Esophagus squamous epithelium (tissue), 4 donors: Measurements from ENCODE around the gene PVALEF.

Experiments used
- CTCF ChIP-seq, 6 experiments: fragments of 450-650 bp in 4 of 6; fragments of 200-600 bp in 2 of 6; sonication (generic) in 2 of 6; IDR thresholded peaks; one replicate each; pipeline ENCODE4 v1.5.1; 2016 to 2019; ENCODE audit warnings: antibody characterized with exemption in 6 of 6, mild to moderate bottlenecking in 4 of 6, moderate library complexity in 4 of 6
- POLR2A ChIP-seq, 4 donors: fragments of 450-650 bp; IDR thresholded peaks; one replicate each; pipeline ENCODE4 v1.6.1; 2017; ENCODE audit warnings: antibody characterized with exemption in 4 of 4, mild to moderate bottlenecking in 4 of 4, moderate library complexity in 3 of 4

GRCh38 chr17:81117672-81118198 lies 47.6 kb upstream of the PVALEF start:
- TF ChIP-seq CTCF (IDR thresholded peaks at IDR 0.05) (no peak), POLR2A (IDR thresholded peaks at IDR 0.05) (no peak)
